ACC112 (cell line): ENCODE measurements around the gene C2CD2.

ENCODE experiments used
- H2AFZ ChIP-seq: fragments of 200-600 bp; sonication (generic); one replicate; pipeline ENCODE4 v1.6.0; 2017; ENCODE audit warnings: antibody characterized with exemption, low read length; ENCODE audit not compliant: unreplicated experiment
- H3K27ac ChIP-seq: fragments of 200-600 bp; sonication (generic); 2 replicates; pipeline ENCODE4 v1.5.1; 2014; ENCODE audit warnings: low read depth, mild to moderate bottlenecking, antibody characterized with exemption, low read length, moderate library complexity
- H3K27me3 ChIP-seq: fragments of 200-600 bp; sonication (generic); 2 replicates; pipeline ENCODE4 v1.6.1; 2014; ENCODE audit warnings: mild to moderate bottlenecking, antibody characterized with exemption, low read length, moderate library complexity, mixed read lengths; ENCODE audit not compliant: insufficient read depth
- H3K36me3 ChIP-seq: fragments of 200-600 bp; sonication (generic); 2 replicates; pipeline ENCODE4 v1.6.1; 2016; ENCODE audit warnings: mild to moderate bottlenecking, antibody characterized with exemption, low read length, moderate library complexity, mixed read lengths; ENCODE audit not compliant: insufficient read depth
- H3K4me1 ChIP-seq: fragments of 200-600 bp; sonication (generic); one replicate; pipeline ENCODE4 v1.6.1; 2016; ENCODE audit warnings: low read length, mixed read lengths; ENCODE audit not compliant: insufficient read depth, unreplicated experiment, control insufficient read depth
- H3K4me3 ChIP-seq: fragments of 200-600 bp; sonication (generic); 2 replicates; pipeline ENCODE4 v1.5.1; 2014; ENCODE audit warnings: mild to moderate bottlenecking, low read depth, low read length
- H3K79me2 ChIP-seq: fragments of 200-600 bp; sonication (generic); one replicate; pipeline ENCODE4 v1.6.0; 2016; ENCODE audit warnings: low read length; ENCODE audit not compliant: control insufficient read depth, unreplicated experiment, insufficient read depth

Gene C2CD2

GRCh38 chr21:41845310-41846032 lies 108.3 kb downstream of the C2CD2 start:
- H2AFZ ChIP-seq: no peak overlapping the region
- no peak overlapping the region for H3K27ac ChIP-seq
- no peaks in the 10 kb centered on the region for H3K4me1 ChIP-seq
- H3K36me3 ChIP-seq: peaks cover 13% of the 10 kb centered on the region
- H3K4me3 ChIP-seq: no peak overlapping the region
- H3K27me3 ChIP-seq: no peaks in the 10 kb centered on the region
- H3K79me2 ChIP-seq: no peaks in the 10 kb centered on the region

GRCh38 chr21:41843584-41843983 lies 110.2 kb downstream of the C2CD2 start:
- Histone ChIP-seq H2AFZ (no peak overlapping the region), H3K27me3 (no peaks in the 10 kb centered on the region), H3K36me3 (peaks cover 16% of the 10 kb centered on the region), H3K27ac (no peak overlapping the region), H3K79me2 (no peaks in the 10 kb centered on the region), H3K4me3 (no peak overlapping the region), H3K4me1 (no peaks in the 10 kb centered on the region)

GRCh38 chr21:41840880-41841279 lies 112.9 kb downstream of the C2CD2 start:
- Histone ChIP-seq H3K4me3 (no peak overlapping the region), H2AFZ (no peak overlapping the region), H3K27ac (no peak overlapping the region), H3K79me2 (no peaks in the 10 kb centered on the region), H3K36me3 (peaks cover 19% of the 10 kb centered on the region), H3K27me3 (no peaks in the 10 kb centered on the region), H3K4me1 (no peaks in the 10 kb centered on the region)

GRCh38 chr21:41839387-41840000 lies 114.3 kb downstream of the C2CD2 start:
- Histone ChIP-seq H3K79me2 (no peaks in the 10 kb centered on the region), H3K27ac (no peak overlapping the region), H3K4me3 (no peak overlapping the region), H3K36me3 (peaks cover 19% of the 10 kb centered on the region), H3K27me3 (no peaks in the 10 kb centered on the region), H3K4me1 (no peaks in the 10 kb centered on the region), H2AFZ (no peak overlapping the region)

GRCh38 chr21:41837756-41838297 lies 116.0 kb downstream of the C2CD2 start:
- Histone ChIP-seq H3K79me2 (no peaks in the 10 kb centered on the region), H3K27ac (no peak overlapping the region), H3K27me3 (no peaks in the 10 kb centered on the region), H3K36me3 (peaks cover 15% of the 10 kb centered on the region), H2AFZ (no peak overlapping the region), H3K4me3 (no peak overlapping the region), H3K4me1 (no peaks in the 10 kb centered on the region)

- Histone ChIP-seq H3K27ac (no peak overlapping the region), H3K79me2 (no peaks in the 10 kb centered on the region), H2AFZ (no peak overlapping the region), H3K36me3 (peaks cover 13% of the 10 kb centered on the region), H3K4me1 (no peaks in the 10 kb centered on the region), H3K4me3 (no peak overlapping the region), H3K27me3 (no peaks in the 10 kb centered on the region)
These were observed 117.4 kb downstream of the C2CD2 start for GRCh38 chr21:41836166-41837015.

GRCh38 chr21:41835711-41836154 lies 118.1 kb downstream of the C2CD2 start:
- Histone ChIP-seq H3K27ac (no peak overlapping the region), H3K4me1 (no peaks in the 10 kb centered on the region), H3K4me3 (no peak overlapping the region), H3K27me3 (no peaks in the 10 kb centered on the region), H3K36me3 (peaks cover 7% of the 10 kb centered on the region; the same call in 1 of the 2 replicates), H3K79me2 (no peaks in the 10 kb centered on the region), H2AFZ (no peak overlapping the region)
